Smooth muscle cell of the brain vasculature (primary cell): ENCODE data around the gene MBNL1.
"Not testable (repeated sequence)": the region's sequence is repeated elsewhere in the genome, so short reads cannot be mapped to it uniquely, and the experiment has no call there.

Experiments used
- DNase-seq: peaks from one replicate; pipeline ENCODE4 v3.0.0-alpha.2; 2012; ENCODE audit warnings: low read depth, low spot score

MBNL1 gene

GRCh38 chr3:152376351-152377183 lies 107.8 kb downstream of the MBNL1 start:
- no peak for DNase-seq

- DNase-seq: no peak
Observed at GRCh38 chr3:152377184-152377570, 108.4 kb downstream of the MBNL1 start.

DNA sequence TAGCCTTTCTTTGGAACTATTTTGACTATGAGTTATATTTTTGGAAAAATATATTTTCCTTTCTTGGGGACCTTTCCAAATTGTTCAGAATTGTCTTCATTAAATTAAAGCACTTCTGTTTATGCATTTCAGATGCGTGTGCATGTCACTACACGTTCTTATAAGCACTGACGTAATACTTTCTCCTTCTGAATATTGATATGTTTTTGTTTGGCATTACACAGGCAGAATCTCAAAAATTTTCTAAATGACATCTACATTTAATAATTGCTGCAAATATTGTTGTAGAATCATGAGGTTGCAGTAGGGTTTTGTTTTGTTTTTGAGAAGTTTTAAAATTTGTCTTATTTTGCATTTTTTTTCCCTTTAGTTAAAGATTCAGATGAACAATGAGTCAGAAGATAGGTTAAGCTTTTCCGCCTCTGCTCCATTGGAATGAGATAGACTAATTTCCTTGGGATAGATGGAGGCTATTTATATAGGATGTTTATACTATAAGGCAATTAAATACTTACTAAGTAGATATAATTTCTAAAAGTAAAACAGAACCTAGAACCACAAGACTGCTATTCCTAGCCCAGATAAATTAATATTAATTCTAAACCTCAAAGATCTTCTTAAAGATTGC lies 110.8 kb downstream of the MBNL1 start:
- DNase-seq: no peak

GRCh38 chr3:152380043-152380442 lies 111.3 kb downstream of the MBNL1 start:
- no peak for DNase-seq

DNA sequence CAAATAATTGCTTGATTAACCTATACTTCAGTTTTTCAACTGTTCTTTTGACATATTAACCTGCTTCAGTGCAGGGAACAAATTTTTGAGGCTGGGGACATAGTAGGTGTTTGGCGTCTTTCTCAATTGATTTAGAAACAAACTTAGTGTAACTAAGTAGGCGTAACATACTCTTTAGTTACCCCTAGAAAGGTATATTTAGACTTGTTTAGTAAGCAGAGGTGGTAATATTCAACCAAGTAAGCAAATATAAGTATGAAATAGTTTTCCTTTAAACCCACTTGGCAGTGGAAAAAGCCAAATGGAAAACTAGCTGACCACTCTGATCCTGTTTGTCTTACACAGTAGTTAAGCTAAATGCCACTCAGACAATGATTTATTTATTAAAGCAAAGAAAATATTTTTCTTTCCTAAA lies 113.2 kb downstream of the MBNL1 start:
- DNase-seq: no peak

DNA sequence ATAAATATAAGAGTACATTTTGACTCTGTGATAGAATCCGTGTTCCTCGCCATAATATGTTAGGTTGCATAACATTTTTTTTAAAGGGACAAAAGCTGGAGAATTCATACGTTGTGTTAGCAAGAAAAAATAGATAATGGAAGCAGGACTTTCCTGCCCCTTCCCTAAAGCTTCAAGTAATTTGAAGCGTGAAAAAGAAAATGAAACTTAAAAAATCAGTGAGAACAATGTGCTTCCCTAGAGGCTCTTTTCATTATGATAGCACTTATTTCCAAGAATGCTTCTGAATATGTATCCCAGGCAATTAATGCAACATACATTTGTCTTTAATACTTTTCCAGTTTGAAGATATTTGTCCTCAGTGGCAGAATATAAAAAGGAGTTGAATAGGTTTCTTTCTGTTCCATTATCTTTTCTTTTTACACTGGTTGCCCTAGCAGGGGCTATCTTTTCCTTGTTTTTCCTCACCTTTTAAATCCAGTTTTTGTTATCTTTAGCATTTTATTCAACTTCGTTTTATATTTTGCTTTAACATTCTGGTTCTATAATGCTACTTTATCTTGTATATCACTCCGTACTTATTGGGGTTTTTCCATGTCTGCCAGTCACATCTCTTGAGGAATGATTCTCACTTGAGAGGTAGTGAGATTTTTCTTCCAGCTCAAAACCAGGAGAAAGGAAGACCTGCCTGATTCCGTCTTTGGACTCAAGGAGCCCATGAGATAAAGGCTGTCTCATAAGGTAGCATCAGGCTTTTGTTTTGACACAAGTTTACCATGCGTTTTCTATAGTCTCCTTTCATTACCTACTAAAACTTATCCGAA lies 113.8 kb downstream of the MBNL1 start:
- no peak for DNase-seq

- no peak for DNase-seq
Observed at GRCh38 chr3:152383136-152383606, 114.4 kb downstream of the MBNL1 start.

GRCh38 chr3:152384412-152384811 lies 115.7 kb downstream of the MBNL1 start:
- no peak for DNase-seq

GRCh38 chr3:152385761-152386160 lies 117.0 kb downstream of the MBNL1 start:
- DNase-seq: no peak

GRCh38 chr3:152386208-152386607 lies 117.5 kb downstream of the MBNL1 start:
- no peak for DNase-seq

GRCh38 chr3:152388631-152389030 lies 119.9 kb downstream of the MBNL1 start:
- DNase-seq: no peak

- DNase-seq: no peak
Observed at GRCh38 chr3:152389316-152389934, 120.7 kb downstream of the MBNL1 start.

GRCh38 chr3:152390647-152391046 lies 121.9 kb downstream of the MBNL1 start:
- no peak for DNase-seq

GRCh38 chr3:152391671-152392070 lies 122.9 kb downstream of the MBNL1 start:
- DNase-seq: no peak

GRCh38 chr3:152392272-152392880 lies 123.6 kb downstream of the MBNL1 start:
- DNase-seq: no peak

DNA sequence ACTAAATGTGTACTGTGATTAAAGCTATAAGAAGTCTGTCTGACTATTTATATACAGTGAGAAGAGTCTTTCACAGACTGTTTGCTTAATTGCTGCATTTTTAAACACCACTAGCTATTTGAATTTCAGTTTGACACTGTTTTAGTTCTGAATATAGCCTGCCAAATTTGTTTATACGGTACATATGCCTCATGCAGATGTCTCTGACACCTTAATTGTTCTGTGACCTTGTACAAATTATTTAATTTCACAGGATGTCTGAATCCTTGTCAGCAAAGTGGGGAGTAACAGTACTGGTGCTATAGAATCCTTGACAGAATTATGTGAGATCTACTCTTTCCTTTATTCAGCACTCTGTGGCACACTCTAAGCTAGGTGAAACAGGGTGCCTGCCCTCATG lies 125.5 kb downstream of the MBNL1 start:
- DNase-seq: no peak

GRCh38 chr3:152395764-152396163 lies 127.0 kb downstream of the MBNL1 start:
- no peak for DNase-seq

DNA sequence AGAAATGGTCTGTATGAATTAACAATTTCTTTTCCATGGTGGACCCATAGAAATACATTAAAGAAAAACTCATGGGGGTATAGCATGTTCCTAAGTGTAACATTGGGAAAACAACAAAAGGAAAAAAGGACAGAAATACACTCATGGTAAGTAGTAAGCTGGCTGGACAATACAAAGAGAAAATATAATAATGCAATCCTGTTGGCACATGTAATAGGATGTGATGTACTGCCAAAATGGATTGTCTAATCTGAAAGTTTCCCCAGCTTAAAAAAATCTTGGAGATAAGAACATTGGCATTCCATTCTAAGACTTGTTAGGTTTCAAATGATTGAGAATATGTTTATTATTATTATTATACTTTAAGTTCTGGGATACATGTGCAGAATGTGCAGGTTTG lies 128.1 kb downstream of the MBNL1 start:
- DNase-seq: no peak

DNA sequence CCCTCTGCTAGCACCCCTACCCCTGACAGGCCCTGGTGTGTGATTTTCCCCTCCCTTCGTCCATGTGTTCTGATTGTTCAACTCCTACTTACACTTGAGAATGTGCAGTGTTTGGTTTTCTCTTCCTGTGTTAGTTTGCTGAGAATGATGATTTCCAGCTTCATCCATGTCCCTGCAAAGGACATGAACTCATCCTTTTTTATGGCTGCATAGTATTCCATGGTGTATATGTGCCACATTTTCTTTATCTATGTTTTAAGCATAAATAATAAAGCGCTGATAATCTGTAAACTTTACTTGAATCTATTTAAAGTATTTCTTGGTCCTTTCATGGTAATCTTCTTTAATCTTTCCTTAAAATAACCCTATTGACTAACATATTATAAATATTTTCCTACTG lies 128.6 kb downstream of the MBNL1 start:
- not testable (repeated sequence) for DNase-seq

- DNase-seq: no peak
Observed at GRCh38 chr3:152398495-152398894, 129.8 kb downstream of the MBNL1 start.

DNA sequence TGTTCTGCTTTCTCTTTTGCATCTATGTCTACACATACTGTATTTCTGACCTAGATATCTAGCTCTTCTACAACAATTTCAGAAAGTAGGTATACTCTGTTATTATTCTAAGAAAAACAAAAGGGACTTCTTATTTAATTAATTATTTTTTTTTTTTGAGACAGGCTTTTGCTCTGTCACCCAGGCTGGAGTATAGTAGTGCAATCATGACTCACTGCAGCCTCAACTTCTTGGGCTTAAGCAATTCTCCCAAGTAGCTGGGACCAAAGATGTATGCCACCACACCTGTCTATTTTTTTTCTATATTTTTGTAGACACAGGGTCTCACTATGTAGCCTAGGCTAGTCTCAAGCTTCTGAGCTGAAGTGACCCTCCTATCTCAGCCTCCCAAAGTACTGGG lies 130.6 kb downstream of the MBNL1 start:
- no peak for DNase-seq
